HG03097 (cell line): Measurements from ENCODE around the gene ZNF74.

Experiments
- ATAC-seq: cut with Tn5 transposase; IDR thresholded peaks from one replicate; pipeline ENCODE4 v1.9.1; 2021; ENCODE audit not compliant: unreplicated experiment, low FRiP score

Gene ZNF74

GRCh38 chr22:20418211-20418788 is 24.3 kb downstream of the ZNF74 start:
- no peak for ATAC-seq

- ATAC-seq: no peak
Measured at GRCh38 chr22:20419664-20419951, 25.7 kb downstream of the ZNF74 start.

- ATAC-seq: no peak
Measured at GRCh38 chr22:20420157-20420842, 26.3 kb downstream of the ZNF74 start.

DNA sequence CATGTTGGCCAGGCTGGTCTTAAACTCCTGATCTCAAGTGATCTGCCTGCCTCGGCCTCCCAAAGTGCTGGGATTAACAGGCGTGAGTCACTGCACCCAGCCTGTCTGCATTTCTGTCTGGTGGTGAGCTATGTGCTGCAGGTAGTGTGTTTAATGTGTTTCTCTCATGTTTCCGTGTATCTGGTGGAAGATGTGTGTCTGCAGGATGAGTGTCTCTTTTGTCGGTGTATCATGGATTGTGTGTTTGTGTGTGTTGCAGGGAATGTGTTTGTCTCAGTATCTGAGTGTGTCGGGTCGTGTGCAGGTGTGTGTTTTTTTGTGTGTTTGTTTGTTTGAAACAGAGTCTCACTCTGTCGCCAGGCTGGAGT is 27.5 kb downstream of the ZNF74 start:
- ATAC-seq: no peak

- ATAC-seq: no peak
Measured at GRCh38 chr22:20422271-20423007, 28.5 kb downstream of the ZNF74 start.

DNA sequence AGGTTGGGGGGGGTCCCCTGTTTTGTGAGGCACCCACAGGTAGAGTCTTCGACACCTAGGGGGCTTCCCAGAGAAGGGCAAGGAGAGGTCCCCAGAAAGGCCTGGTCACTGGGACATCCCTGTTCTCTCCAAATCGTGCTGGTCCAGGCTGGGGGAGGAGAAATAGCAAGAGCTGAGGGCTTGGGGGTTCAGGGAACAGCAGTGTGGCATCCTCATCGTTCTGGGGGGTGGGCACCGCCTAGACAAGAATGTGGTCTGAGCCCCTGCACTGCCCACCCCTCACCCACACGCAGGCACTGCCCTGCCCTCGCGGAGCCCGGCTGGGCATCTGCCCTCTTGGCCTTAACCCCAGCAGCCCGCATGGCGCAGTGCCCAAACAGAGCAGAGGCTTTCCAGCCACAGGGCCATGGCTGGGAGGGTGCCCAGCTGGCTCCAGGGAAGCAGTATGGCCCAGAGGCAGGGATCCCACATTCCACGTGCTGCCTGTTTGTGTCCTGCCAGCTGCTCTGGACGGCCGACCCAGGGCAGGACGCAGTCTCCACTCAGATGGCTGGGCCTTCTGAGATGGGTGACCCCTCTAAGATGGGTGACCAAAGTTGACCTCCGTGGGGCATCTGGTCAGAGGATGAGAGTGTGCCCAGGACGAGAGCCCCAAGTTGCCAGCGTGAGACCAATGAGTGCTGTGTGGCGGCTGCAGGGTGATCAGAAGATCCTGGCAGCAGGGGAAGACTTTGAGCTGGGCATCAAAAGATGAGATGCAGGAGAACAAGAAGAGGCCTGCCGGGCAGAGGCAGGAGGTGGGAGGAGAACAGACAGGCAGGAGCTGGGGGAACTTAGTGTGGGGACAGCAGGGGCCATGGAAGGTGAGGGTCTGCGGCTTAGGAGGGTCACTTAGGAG is 29.3 kb downstream of the ZNF74 start:
- no peak for ATAC-seq

DNA sequence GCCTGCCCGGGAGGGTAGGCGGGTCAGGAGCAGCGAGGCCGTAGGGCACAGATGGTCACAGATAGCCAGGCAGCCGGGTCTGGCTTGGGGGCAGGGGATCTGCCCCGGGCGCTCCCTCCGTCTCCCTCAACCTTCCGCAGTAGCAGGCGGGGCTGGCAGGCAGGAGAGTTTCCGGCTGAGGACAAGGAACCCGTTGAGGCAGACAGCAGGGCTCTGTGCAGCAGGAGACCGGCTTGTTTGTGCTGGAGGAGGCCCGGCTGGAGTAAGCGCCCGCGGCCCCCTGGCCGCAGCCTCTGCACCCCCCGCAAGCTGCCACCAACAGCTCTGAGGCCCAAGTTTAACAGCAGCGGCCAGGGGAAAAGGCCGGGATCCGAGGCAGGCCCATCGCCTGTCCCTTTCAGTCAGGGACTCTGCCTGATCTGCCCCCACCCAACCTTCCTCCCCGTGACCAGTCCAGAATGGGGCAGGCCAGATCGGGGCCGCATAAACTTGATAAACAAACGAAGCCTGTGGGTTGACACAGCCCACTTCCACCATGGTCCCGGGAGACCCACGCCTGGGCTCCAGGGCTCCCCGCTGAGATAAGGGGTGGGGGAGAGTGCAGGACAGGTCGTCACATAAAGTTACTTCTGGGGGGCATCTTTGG is 30.1 kb downstream of the ZNF74 start:
- ATAC-seq: no peak

DNA sequence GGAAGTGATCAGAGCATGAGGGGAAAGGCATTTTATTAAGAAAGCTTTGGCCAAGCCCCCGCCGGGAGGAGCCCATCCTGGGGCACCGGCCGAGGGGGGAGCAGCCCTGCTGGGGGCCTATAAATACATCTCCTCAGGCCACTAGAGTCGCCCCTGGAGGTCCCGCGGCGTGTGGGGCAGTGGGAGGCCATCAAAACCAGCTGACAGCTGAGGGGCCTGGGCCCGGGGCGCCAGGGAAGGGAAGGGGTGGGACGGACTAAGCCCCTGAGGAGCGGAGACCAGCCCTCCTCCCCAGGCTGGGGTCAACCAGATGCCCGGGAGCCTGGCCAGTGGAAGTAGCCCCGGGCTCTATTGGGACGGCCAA is 30.6 kb downstream of the ZNF74 start:
- ATAC-seq: no peak

DNA sequence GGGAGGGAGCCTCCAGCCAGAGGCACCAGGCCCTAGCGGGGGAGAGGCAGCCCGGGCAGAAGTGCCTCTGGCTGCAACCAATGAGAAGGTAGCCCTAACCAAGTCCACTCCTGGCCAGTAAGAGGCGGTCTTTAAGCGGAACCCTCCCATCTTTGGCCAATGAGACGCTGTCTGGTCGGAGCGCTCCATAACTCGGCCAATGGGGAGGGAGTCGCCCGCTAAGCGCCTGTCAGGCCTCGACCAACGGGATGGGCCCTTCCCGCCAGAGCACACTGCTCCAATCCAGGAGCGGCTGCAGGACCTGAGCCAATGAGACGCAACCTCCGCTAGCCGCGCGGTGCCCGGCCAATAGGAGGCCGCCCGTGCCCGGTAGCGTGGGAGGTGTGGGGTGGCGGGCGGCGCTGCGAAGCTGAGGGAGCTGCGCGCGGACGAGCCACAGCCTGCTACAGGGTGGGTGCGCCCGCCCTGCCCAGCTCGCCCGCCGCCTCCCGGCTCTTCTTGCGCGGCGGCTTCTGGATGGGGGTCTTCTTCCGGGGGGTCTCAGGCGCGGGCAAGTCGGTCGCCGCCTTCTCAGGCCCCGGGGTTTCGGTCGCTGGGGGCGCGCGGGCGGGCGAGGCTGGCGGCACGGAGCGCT is 31.1 kb downstream of the ZNF74 start:
- no peak for ATAC-seq

- ATAC-seq: no peak
Measured at GRCh38 chr22:20425566-20426258, 31.8 kb downstream of the ZNF74 start.

DNA sequence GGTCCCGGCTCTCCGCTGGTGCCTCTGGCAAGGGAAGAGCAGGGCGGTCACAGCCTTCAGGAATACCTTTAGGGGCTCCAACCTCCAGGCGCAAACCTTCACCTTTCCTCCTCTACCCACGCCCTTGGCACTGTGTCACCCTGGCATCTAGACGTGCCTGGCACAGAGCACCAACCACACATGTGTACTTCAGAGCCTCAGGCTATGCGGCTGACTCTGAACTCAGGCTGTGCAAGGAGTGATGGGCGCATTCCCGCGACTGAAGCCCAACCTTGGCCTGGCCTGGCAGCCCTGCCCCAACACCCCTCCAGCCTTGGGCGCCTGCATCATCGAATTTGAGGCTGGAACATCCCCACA is 32.3 kb downstream of the ZNF74 start:
- ATAC-seq: no peak

GRCh38 chr22:20427104-20427944 is 33.4 kb downstream of the ZNF74 start:
- no peak for ATAC-seq

GRCh38 chr22:20427945-20428417 is 34.0 kb downstream of the ZNF74 start:
- ATAC-seq: no peak

GRCh38 chr22:20428496-20429253 is 34.7 kb downstream of the ZNF74 start:
- no peak for ATAC-seq

GRCh38 chr22:20429254-20430100 is 35.5 kb downstream of the ZNF74 start:
- ATAC-seq: no peak

- ATAC-seq: no peak
Measured at GRCh38 chr22:20430101-20430719, 36.3 kb downstream of the ZNF74 start.
